AG10803 (cell line): ENCODE measurements around the gene SMOC1.

ENCODE experiments used
- DNase-seq: peaks from one replicate; pipeline ENCODE4 v3.0.0; 2010; ENCODE audit warnings: low read depth
- H3K4me3 ChIP-seq: 2 replicates; pipeline ENCODE4 v1.5.1; 2011; ENCODE audit warnings: mild to moderate bottlenecking, low read length, control low read depth
- TF ChIP-seq, protein P1 (sequence below): conservative IDR thresholded peaks from 2 replicates; pipeline ENCODE4 v1.5.1; 2011; ENCODE audit warnings: mild to moderate bottlenecking, low read length, control low read depth, inconsistent platforms

Gene SMOC1

DNA sequence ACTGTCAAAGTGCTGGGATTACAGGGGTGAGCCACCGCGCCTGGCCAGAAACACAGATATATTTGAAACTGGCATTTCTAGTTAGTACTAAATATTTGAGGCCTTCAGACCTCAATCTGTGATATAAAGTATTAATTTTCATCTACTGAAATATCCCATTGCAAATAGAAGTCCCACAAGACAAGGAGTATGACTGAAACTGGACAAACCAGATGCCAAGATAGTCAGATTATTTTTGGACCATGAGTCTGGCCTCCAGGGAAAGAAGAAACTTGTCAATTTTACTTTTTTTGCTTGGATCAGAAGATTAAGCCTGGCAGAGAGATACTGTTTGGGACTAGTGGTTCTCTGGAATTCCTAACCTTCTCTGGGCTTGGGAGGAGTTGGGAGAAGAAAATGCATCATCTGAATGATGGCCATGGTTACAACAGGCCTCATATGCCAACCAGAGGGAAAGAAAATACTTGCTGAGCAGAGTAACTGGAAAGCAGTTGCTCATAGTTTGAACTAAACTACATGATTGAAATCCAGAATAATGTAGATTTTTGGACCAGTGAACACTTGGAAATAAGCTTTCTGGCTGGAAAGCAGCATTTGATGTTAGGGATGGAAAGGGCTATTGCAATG is 2.9 kb upstream of the SMOC1 start:
- no peak overlapping the region for H3K4me3 ChIP-seq
- TF ChIP-seq, protein P1, sequence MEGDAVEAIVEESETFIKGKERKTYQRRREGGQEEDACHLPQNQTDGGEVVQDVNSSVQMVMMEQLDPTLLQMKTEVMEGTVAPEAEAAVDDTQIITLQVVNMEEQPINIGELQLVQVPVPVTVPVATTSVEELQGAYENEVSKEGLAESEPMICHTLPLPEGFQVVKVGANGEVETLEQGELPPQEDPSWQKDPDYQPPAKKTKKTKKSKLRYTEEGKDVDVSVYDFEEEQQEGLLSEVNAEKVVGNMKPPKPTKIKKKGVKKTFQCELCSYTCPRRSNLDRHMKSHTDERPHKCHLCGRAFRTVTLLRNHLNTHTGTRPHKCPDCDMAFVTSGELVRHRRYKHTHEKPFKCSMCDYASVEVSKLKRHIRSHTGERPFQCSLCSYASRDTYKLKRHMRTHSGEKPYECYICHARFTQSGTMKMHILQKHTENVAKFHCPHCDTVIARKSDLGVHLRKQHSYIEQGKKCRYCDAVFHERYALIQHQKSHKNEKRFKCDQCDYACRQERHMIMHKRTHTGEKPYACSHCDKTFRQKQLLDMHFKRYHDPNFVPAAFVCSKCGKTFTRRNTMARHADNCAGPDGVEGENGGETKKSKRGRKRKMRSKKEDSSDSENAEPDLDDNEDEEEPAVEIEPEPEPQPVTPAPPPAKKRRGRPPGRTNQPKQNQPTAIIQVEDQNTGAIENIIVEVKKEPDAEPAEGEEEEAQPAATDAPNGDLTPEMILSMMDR: no peak
- peak; percentile 24 for DNase-seq

DNA sequence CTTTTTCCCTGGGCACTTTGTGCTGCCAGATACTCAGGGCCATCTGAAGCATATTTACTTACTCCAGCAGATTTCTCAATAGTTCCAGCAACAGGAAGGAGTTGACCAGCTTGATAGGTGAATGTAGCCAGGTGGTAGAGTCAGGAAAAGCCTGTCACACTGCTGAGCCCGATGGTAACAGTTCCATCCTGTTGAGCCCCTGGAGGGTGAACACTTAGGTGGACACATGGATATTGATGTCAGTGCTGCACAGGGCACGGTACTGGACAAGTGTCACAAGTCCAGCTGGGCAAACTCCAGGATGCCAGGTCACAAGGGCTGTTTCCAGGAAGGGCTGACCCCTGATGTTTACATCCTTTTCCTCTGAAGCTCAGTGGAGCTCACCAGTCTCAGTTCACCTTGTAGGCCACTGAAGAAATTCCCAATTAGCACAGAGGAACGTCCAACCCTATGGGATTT is 2.3 kb upstream of the SMOC1 start:
- DNase-seq: no peak
- H3K4me3 ChIP-seq: no peak overlapping the region
- TF ChIP-seq, protein P1: no peak

DNA sequence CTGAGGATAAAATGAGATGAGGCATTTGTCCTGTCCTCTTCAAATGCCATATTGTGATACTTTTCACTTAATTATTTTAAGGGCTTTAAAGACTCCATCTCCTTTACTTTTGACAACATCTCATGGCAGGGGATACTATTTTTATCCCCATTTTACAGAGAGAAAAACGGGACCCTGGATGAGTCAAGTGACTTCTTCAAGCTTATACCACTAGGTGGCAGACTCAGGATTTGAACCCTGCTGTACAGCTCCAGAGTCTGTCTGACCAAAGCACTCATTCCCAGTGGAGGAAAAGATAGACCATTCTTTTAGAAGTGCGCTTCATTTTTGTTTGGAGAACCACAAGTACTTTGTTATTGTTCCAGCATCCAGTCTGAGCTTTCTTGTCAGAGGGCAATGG is 1.7 kb upstream of the SMOC1 start:
- no peak for DNase-seq
- TF ChIP-seq, protein P1: peak; percentile 36
- no peak overlapping the region for H3K4me3 ChIP-seq

DNA sequence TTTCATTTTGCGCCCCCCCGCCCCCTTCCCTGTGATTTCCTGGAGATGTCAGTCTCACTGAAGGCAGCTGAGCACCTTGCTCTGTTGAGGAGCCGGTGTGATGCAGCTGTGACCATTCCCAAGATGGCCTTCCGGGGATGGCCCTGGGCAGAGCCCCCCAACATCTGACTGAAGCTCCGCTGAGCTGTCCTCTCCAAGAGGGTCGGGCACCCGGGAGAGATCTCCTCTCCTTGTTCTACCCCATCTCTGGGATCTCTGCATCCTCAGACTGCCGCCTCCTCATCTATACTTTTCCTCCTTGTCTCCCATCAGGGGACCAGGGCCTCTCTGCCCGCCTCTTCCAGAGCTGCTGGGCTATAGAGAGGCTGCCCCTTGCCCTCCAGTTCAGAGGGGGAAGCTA is 965 bp upstream of the SMOC1 start:
- no peak overlapping the region for H3K4me3 ChIP-seq

DNA sequence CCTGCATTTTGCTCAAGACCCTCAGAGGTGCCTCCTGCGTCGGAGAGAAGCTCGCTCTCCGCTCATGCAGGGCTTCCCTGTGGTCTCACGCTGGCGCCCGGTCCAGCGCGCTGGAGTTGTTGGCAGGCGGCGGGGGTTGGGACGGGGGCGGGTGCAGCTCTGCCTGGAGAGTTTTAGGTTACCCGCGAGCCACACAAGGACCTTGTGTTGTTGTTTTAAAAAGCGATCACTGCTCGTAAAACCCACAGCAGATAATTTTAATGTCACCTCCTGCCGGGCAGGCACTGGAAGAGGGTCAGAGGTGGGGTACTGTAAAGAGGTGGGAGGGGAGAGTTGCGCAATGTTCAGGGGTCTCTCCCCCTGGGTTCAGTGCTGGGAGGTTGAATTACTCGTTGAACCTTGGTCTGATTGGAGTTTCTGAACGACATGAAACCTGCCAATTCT is 850 bp downstream of the SMOC1 start:
- H3K4me3 ChIP-seq: no peak overlapping the region
- TF ChIP-seq, protein P1: no peak
- DNase-seq: no peak

More for the DNA sequence above, 965 bp upstream of the SMOC1 start:
- DNase-seq: no peak
- TF ChIP-seq, protein P1: no peak

DNA sequence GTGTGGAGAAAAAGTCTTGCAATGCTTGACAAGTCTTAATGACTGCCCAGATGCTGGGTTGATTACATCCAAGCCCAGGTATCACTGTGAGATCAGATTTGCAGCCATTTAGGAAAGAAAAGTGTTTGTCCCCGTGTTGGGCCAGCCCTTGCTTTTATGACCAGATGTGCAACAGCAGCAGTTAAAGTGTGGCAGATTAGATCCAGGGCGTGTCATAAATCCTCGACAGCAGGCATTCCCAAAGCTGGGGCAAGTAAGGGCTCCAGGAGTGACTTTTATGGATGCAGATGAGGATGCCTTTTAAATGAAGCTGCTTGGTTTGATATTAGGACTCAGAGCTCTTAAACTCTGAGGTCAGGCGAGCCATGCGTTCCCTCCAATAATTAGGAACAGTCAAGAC is 1.7 kb downstream of the SMOC1 start:
- TF ChIP-seq, protein P1: no peak
- DNase-seq: no peak
- no peak overlapping the region for H3K4me3 ChIP-seq

DNA sequence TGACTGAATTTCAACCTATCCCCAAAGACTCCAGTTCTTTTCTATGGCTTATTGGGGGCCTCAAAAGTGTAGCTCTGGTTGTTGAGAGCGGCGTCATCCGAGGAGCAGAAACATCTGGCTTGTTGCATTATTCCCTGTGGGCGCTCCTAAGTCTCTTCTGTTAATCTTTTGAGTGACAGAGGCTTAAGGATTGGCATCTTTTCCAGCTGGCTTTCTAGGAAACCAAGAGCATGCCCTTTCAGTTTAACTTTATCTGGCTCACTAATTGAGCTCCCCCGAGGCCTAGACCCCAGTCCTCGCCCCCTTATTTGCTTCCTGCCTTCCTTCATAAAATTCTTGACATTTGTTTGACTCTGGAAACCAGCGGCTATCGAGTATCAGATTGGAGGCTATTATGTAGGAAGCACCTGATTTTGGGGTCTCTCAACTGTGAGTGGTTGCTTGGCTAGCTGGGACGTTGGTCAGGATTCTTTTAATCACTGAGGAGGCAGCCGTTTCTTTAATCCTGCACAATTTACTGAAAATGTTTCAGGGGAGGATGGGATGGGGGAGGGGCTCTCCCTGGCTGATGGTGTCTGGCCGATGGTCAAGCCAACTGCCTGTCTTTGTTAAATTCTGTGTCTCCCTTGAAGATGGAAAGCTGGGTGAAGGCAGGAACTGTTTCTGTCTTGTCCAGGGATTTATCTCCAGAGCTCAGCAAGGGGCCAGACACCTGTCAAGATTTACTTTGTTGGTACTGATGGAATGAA is 3.1 kb downstream of the SMOC1 start:
- no peak for DNase-seq
- TF ChIP-seq, protein P1: no peak
- no peak overlapping the region for H3K4me3 ChIP-seq
